Panc1 (cell line): ENCODE results near the gene MYLIP. TPM values are rescaled to one million over a fixed set of nuclear protein-coding genes. Genes with fewer than 3 reads are reported as not detected.

Experiments
- ATAC-seq: fragments of 200-7000 bp; cut with Tn5 transposase; 2 replicates; pipeline ENCODE4 v1.9.1; 2020; ENCODE audit warnings: mild to moderate bottlenecking, moderate library complexity
- BruUV-seq: library from RNA; stranded (reverse); fragments of 400-500 nt; replicated peaks from 2 replicates; lab custom pipeline; 2021; lab: Mats Ljungman, UMichigan
- CTCF ChIA-PET: fragments of 300-600 bp; sonication (Branson Sonifier 250); formaldehyde crosslinking; loops from one replicate; lab custom pipeline; 2022; ENCODE audit warnings: antibody characterized with exemption; lab: Charles Lee
- POLR2A ChIA-PET: fragments of 300-600 bp; sonication (Branson Sonifier 250); formaldehyde crosslinking; loops from one replicate; lab custom pipeline; 2022; ENCODE audit warnings: antibody characterized with exemption; lab: Charles Lee
- DNase-seq: peaks from one replicate; pipeline ENCODE4 v3.0.0-alpha.2; 2010; ENCODE audit warnings: low read depth, low spot score
- H3K27ac ChIP-seq: 2 replicates; pipeline ENCODE4 v1.5.1; 2011; ENCODE audit warnings: mild to moderate bottlenecking, low read length, inconsistent platforms
- H3K27me3 ChIP-seq: fragments of 200-500 bp; sonication (Bioruptor generic); 2 replicates; pipeline ENCODE4 v1.6.0; 2014; ENCODE audit warnings: low read length, inconsistent platforms; ENCODE audit not compliant: control insufficient read depth, insufficient read depth
- H3K36me3 ChIP-seq: fragments of 200-500 bp; sonication (Bioruptor generic); 2 replicates; pipeline ENCODE4 v1.5.1; 2014; ENCODE audit warnings: inconsistent platforms, mild to moderate bottlenecking, low read length, moderate library complexity; ENCODE audit not compliant: control insufficient read depth, insufficient read depth
- H3K4me1 ChIP-seq: 2 replicates; pipeline ENCODE4 v1.5.1; 2011; ENCODE audit warnings: inconsistent platforms, mild to moderate bottlenecking, low read length, moderate library complexity; ENCODE audit not compliant: control insufficient read depth, insufficient read depth
- H3K4me3 ChIP-seq, 2 experiments: 2 replicates each; pipeline ENCODE4 v1.5.1; 2011 to 2012; ENCODE audit warnings: low read depth in 2 of 2, low read length in 2 of 2, mild to moderate bottlenecking in 2 of 2, inconsistent platforms in 1 of 2, moderate library complexity in 1 of 2
- H3K9me3 ChIP-seq: fragments of 200-500 bp; sonication (Bioruptor generic); 2 replicates; pipeline ENCODE4 v1.5.1; 2014; ENCODE audit warnings: low read depth, mild to moderate bottlenecking, inconsistent platforms, low read length, moderate library complexity; ENCODE audit not compliant: control insufficient read depth, insufficient read depth
- POLR2AphosphoS5 ChIP-seq: IDR thresholded peaks from 2 replicates; pipeline ENCODE4 v1.6.1; 2012; ENCODE audit warnings: mild to moderate bottlenecking, low read depth, low read length, moderate library complexity
- SIN3A ChIP-seq: IDR thresholded peaks from 2 replicates; pipeline ENCODE4 v1.6.1; 2012; ENCODE audit warnings: low read depth, mild to moderate bottlenecking, low read length, moderate library complexity, borderline replicate concordance; ENCODE audit not compliant: insufficient read depth
- TCF7L2 ChIP-seq: IDR thresholded peaks from 2 replicates; pipeline ENCODE4 v1.6.1; 2011; ENCODE audit warnings: mild to moderate bottlenecking, low read depth, low read length, inconsistent platforms
- in situ Hi-C: cut with HindIII; loops from 2 replicates; pipeline ENCODE4 v1.10.0; 2016; ENCODE audit warnings: low sequenced_read_pairs, low pct_unique_long_range_greater_than_20kb
- intact Hi-C: fragments of 100-400 bp; cut with micrococcal nuclease; formaldehyde crosslinking; loops from one replicate; pipeline ENCODE4 v1.10.0; 2022; ENCODE audit not compliant: unreplicated experiment
- total RNA-seq: library from RNA; stranded (reverse); gene quantifications from one replicate; pipeline ENCODE4 v1.2.1, GENCODE V29; 2021; ENCODE audit not compliant: unreplicated experiment
- TF ChIP-seq, protein P1 (sequence below), 2 experiments: IDR thresholded peaks; 2 replicates each; pipeline ENCODE4 v1.6.1; 2011 to 2012; ENCODE audit warnings: low read depth in 2 of 2, control low read depth in 1 of 2, low read length in 1 of 2, mild to moderate bottlenecking in 1 of 2, moderate library complexity in 1 of 2; ENCODE audit not compliant: insufficient read depth in 1 of 2
- TF ChIP-seq, protein P2 (sequence below): fragments of 450-650 bp; IDR thresholded peaks from 2 replicates; pipeline ENCODE4 v1.5.1; 2017; ENCODE audit warnings: mild to moderate bottlenecking

MYLIP gene
- total RNA-seq, 1 experiment from 2014 or later, result 12.7 TPM

DNA sequence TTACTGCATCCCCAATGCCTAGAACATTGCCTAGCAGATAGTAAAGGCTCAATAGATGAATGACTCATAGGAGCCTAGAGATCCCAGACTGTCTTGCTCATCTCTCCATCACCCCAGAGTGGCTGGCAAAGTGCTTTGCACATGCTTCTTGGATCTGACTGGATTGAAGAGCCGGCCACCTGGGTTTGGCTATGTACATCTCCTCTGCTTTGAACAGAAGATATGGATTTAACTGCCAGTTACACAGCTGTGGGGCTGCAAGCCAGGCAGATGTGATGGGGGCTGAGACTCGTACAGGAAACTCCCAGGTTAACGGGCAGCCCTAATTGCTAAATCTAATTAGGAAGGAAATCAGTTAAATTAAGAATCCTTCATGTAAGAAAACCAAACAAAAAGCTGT, 28.6 kb downstream of the MYLIP start:
- no peak for ATAC-seq
- BruUV-seq, result no TSS peak
- CTCF ChIA-PET, result no interaction called here

DNA sequence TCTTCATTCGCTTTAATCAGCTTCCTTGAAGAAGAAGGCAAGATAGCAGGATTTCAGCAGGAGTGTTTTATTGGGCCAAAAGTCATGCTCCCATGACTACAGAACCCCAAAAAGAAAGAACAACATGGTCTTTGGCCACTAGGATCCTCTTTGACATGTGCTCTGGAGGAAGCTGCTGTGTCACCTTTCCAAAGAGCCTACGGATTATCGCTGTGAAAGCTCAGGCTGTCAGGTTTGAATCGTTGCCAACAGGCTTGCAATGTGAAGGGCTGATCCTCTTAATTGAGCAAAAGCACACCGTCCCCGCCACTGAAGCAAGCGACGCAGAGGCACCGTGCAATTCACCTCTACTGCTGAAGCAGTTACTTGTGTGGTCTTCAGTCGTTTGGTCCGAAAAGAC, 29.0 kb downstream of the MYLIP start:
- TF ChIP-seq, protein P1, sequence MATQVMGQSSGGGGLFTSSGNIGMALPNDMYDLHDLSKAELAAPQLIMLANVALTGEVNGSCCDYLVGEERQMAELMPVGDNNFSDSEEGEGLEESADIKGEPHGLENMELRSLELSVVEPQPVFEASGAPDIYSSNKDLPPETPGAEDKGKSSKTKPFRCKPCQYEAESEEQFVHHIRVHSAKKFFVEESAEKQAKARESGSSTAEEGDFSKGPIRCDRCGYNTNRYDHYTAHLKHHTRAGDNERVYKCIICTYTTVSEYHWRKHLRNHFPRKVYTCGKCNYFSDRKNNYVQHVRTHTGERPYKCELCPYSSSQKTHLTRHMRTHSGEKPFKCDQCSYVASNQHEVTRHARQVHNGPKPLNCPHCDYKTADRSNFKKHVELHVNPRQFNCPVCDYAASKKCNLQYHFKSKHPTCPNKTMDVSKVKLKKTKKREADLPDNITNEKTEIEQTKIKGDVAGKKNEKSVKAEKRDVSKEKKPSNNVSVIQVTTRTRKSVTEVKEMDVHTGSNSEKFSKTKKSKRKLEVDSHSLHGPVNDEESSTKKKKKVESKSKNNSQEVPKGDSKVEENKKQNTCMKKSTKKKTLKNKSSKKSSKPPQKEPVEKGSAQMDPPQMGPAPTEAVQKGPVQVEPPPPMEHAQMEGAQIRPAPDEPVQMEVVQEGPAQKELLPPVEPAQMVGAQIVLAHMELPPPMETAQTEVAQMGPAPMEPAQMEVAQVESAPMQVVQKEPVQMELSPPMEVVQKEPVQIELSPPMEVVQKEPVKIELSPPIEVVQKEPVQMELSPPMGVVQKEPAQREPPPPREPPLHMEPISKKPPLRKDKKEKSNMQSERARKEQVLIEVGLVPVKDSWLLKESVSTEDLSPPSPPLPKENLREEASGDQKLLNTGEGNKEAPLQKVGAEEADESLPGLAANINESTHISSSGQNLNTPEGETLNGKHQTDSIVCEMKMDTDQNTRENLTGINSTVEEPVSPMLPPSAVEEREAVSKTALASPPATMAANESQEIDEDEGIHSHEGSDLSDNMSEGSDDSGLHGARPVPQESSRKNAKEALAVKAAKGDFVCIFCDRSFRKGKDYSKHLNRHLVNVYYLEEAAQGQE (IDR thresholded peaks at IDR 0.05; ENCODE audit: insufficient read depth in 1 of 2, low read depth in 2 of 2, low read length in 1 of 2), result no peak
- no peak overlapping the region for H3K27ac ChIP-seq
- intact Hi-C loops, result no loop called here
- H3K4me3 ChIP-seq, result no peak overlapping the region
- no peaks in the 10 kb centered on the region for H3K36me3 ChIP-seq
- H3K4me1 ChIP-seq, result no peaks in the 10 kb centered on the region
- in situ Hi-C loops, result no loop called here
- no peaks in the 10 kb centered on the region for H3K9me3 ChIP-seq
- ChIA-PET POLR2A (interaction anchor here (0.6 kb wide), 1 partner anchor 29 kb away, joined by 12 read pairs; no protein-coding TSS in a partner anchor), CTCF (no interaction called here)
- ATAC-seq, result no peak
- H3K27me3 ChIP-seq, result no peaks in the 10 kb centered on the region
- no peak for DNase-seq
- BruUV-seq, result no TSS peak

More for the DNA sequence above, 28.6 kb downstream of the MYLIP start:
- Histone ChIP-seq H3K36me3 (no peaks in the 10 kb centered on the region), H3K4me1 (no peaks in the 10 kb centered on the region), H3K27ac (no peak overlapping the region), H3K4me3 (no peak overlapping the region), H3K9me3 (no peaks in the 10 kb centered on the region), H3K27me3 (no peaks in the 10 kb centered on the region)
- DNase-seq, result no peak
- POLR2A ChIA-PET, result no interaction called here
- no peak for TF ChIP-seq TCF7L2
- TF ChIP-seq, protein P2, sequence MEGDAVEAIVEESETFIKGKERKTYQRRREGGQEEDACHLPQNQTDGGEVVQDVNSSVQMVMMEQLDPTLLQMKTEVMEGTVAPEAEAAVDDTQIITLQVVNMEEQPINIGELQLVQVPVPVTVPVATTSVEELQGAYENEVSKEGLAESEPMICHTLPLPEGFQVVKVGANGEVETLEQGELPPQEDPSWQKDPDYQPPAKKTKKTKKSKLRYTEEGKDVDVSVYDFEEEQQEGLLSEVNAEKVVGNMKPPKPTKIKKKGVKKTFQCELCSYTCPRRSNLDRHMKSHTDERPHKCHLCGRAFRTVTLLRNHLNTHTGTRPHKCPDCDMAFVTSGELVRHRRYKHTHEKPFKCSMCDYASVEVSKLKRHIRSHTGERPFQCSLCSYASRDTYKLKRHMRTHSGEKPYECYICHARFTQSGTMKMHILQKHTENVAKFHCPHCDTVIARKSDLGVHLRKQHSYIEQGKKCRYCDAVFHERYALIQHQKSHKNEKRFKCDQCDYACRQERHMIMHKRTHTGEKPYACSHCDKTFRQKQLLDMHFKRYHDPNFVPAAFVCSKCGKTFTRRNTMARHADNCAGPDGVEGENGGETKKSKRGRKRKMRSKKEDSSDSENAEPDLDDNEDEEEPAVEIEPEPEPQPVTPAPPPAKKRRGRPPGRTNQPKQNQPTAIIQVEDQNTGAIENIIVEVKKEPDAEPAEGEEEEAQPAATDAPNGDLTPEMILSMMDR, result no peak
- no peak for TF ChIP-seq POLR2AphosphoS5
- TF ChIP-seq, protein P1 (IDR thresholded peaks at IDR 0.05; ENCODE audit: insufficient read depth in 1 of 2, low read depth in 2 of 2, low read length in 1 of 2), result no peak
- TF ChIP-seq SIN3A, result no peak
- in situ Hi-C loops (no loop called here), intact Hi-C loops (no loop called here)
